Cardiac muscle cell (in vitro differentiated cells and primary cell): ENCODE data around the gene EXOSC5. TPM values are rescaled to one million over a fixed set of nuclear protein-coding genes. Genes with fewer than 3 reads are reported as not detected.

ENCODE experiments used
- DNase-seq, 2 donors: peaks; one replicate each; pipeline versions ENCODE4 v3.0.0 to v3.0.0-alpha.2; 2010 to 2017; ENCODE audit warnings: low read depth in 1 of 2, low spot score in 1 of 2
- H3K27ac ChIP-seq: fragments of 200-600 bp; sonication (generic); 2 replicates; pipeline ENCODE4 v1.5.1; 2016
- H3K27me3 ChIP-seq: fragments of 200-600 bp; sonication (generic); 2 replicates; pipeline ENCODE4 v1.6.0; 2016; ENCODE audit warnings: control low read depth
- H3K36me3 ChIP-seq: fragments of 200-600 bp; sonication (generic); 2 replicates; pipeline ENCODE4 v1.5.1; 2016; ENCODE audit warnings: control low read depth
- H3K4me1 ChIP-seq: fragments of 200-600 bp; sonication (generic); 2 replicates; pipeline ENCODE4 v1.8.1; 2017; ENCODE audit warnings: low read depth, mild to moderate bottlenecking, mixed run types
- H3K4me3 ChIP-seq: fragments of 200-600 bp; sonication (generic); 2 replicates; pipeline ENCODE4 v1.5.1; 2016; ENCODE audit warnings: mild to moderate bottlenecking
- H3K9me3 ChIP-seq: fragments of 200-600 bp; sonication (generic); 2 replicates; pipeline ENCODE4 v1.5.1; 2017; ENCODE audit warnings: low read depth, mild to moderate bottlenecking, control low read depth
- CTCF ChIP-seq: IDR thresholded peaks from 2 replicates; pipeline ENCODE4 v1.5.1; 2012; ENCODE audit warnings: low read depth, mild to moderate bottlenecking, low read length
- polyA plus RNA-seq: library from polyadenylated mRNA; unstranded; fragments of >200 nt; fragmentation: Nextera tagmentation; extraction: Ambion mirVana; gene quantifications from 2 replicates; pipeline ENCODE4 v1.2.1, GENCODE V29; 2016
- total RNA-seq: library from RNA; depleted of rRNA; stranded (reverse); fragments of >200 nt; gene quantifications from 2 replicates; pipeline ENCODE4 v1.2.3, GENCODE V29; 2016

EXOSC5 gene
- total and polyA plus RNA-seq, 2 experiments from 2014 or later = 31.4 to 53.0 TPM

GRCh38 chr19:41363371-41363752 is 33.8 kb downstream of the EXOSC5 start:
- H3K9me3 ChIP-seq = no peaks in the 10 kb centered on the region
- peak overlapping the region; percentile 97 for H3K27ac ChIP-seq
- H3K27me3 ChIP-seq = no peaks in the 10 kb centered on the region
- TF ChIP-seq CTCF = no peak
- no peak for DNase-seq
- peak overlapping the region; percentile 60 for H3K4me3 ChIP-seq
- no peaks in the 10 kb centered on the region for H3K36me3 ChIP-seq
- no peaks in the 10 kb centered on the region for H3K4me1 ChIP-seq

GRCh38 chr19:41362143-41362847 is 34.9 kb downstream of the EXOSC5 start:
- no peaks in the 10 kb centered on the region for H3K27me3 ChIP-seq
- no peaks in the 10 kb centered on the region for H3K9me3 ChIP-seq
- no peaks in the 10 kb centered on the region for H3K36me3 ChIP-seq
- DNase-seq = no peak
- H3K4me1 ChIP-seq = no peaks in the 10 kb centered on the region
- H3K27ac ChIP-seq = no peak overlapping the region
- no peak for TF ChIP-seq CTCF
- no peak overlapping the region for H3K4me3 ChIP-seq

GRCh38 chr19:41359741-41360140 is 37.4 kb downstream of the EXOSC5 start:
- no peak for DNase-seq
- Histone ChIP-seq H3K27ac (no peak overlapping the region), H3K9me3 (no peaks in the 10 kb centered on the region), H3K4me1 (no peaks in the 10 kb centered on the region), H3K27me3 (no peaks in the 10 kb centered on the region), H3K4me3 (no peak overlapping the region), H3K36me3 (no peaks in the 10 kb centered on the region)
- TF ChIP-seq CTCF = no peak

GRCh38 chr19:41357746-41358145 is 39.4 kb downstream of the EXOSC5 start:
- Histone ChIP-seq H3K36me3 (no peaks in the 10 kb centered on the region), H3K27ac (no peak overlapping the region), H3K4me3 (no peak overlapping the region), H3K9me3 (no peaks in the 10 kb centered on the region), H3K27me3 (no peaks in the 10 kb centered on the region), H3K4me1 (no peaks in the 10 kb centered on the region)
- no peak for DNase-seq
- no peak for TF ChIP-seq CTCF

GRCh38 chr19:41356984-41357739 is 40.0 kb downstream of the EXOSC5 start:
- Histone ChIP-seq H3K9me3 (no peaks in the 10 kb centered on the region), H3K27ac (no peak overlapping the region), H3K4me1 (no peaks in the 10 kb centered on the region), H3K36me3 (no peaks in the 10 kb centered on the region), H3K27me3 (no peaks in the 10 kb centered on the region), H3K4me3 (no peak overlapping the region)
- no peak for DNase-seq
- TF ChIP-seq CTCF = no peak
